NT2/D1 (cell line): ENCODE data around the gene RALA.

ENCODE experiments used
- SUZ12 ChIP-seq: IDR thresholded peaks from 2 replicates; pipeline ENCODE4 v1.6.1; 2011; ENCODE audit not compliant: insufficient read length, insufficient read depth; ENCODE audit errors: extremely low read depth
- YY1 ChIP-seq: IDR thresholded peaks from 2 replicates; pipeline ENCODE4 v1.6.1; 2011; ENCODE audit not compliant: insufficient read length, insufficient read depth
- ZNF274 ChIP-seq: IDR thresholded peaks from 2 replicates; pipeline ENCODE4 v1.6.1; 2011; ENCODE audit warnings: mild to moderate bottlenecking, low read depth, low read length

- TF ChIP-seq SUZ12 (no peak), ZNF274 (no peak), YY1 (no peak)
Observed at GRCh38 chr7:39693812-39694211, 70.4 kb downstream of the RALA start.
